HEK293 (cell line): Measurements from ENCODE around the gene FBRSL1.
A peak's percentile ranks its signal among the peaks of the same experiment; 100 is the strongest.

Experiments
- CTCF ChIA-PET: fragments of 350-600 bp; formaldehyde crosslinking; extraction: SDS; loops from one replicate; lab custom pipeline; 2021; ENCODE audit warnings: antibody characterized with exemption; lab: Yijun Ruan, JAX
- POLR2A ChIA-PET: fragments of 300-600 bp; formaldehyde crosslinking; extraction: SDS; loops from one replicate; lab custom pipeline; 2020; ENCODE audit warnings: antibody characterized with exemption, inconsistent platforms; lab: Yijun Ruan, JAX
- H3K27ac ChIP-seq: fragments of 200-500 bp; sonication (Bioruptor generic); 2 replicates; pipeline ENCODE4 v1.5.1; 2014; ENCODE audit warnings: low read depth, low read length, control low read depth, inconsistent platforms; ENCODE audit errors: extremely low read depth
- H3K36me3 ChIP-seq, 2 experiments: fragments of 200-500 bp in 1 of 2; sonication (Bioruptor generic) in 1 of 2; 1 replicate in 1 of 2; 2 replicates in 1 of 2; pipeline ENCODE4 v1.5.1; 2014 to 2017; ENCODE audit warnings: inconsistent platforms in 2 of 2, low read length in 2 of 2; ENCODE audit not compliant: control insufficient read depth in 2 of 2, insufficient read depth in 1 of 2
- H3K4me1 ChIP-seq: fragments of 200-500 bp; sonication (Bioruptor generic); 2 replicates; pipeline ENCODE4 v1.5.1; 2014; ENCODE audit warnings: mild to moderate bottlenecking, low read length, inconsistent platforms; ENCODE audit not compliant: control insufficient read depth, insufficient read depth
- H3K4me3 ChIP-seq: 2 replicates; pipeline ENCODE4 v1.5.1; 2011; ENCODE audit warnings: low read depth, mild to moderate bottlenecking, control low read depth, low read length, moderate library complexity
- H3K9me3 ChIP-seq: fragments of 200-500 bp; sonication (Bioruptor generic); 2 replicates; pipeline ENCODE4 v1.5.1; 2014; ENCODE audit warnings: low read depth, low read length, inconsistent platforms; ENCODE audit not compliant: control insufficient read depth, insufficient read depth
- BCL11A ChIP-seq: fragments of 450-650 bp; formaldehyde crosslinking; IDR thresholded peaks from 2 replicates; pipeline ENCODE4 v1.5.1; 2016; ENCODE audit warnings: low read depth, missing biosample characterization, missing genetic modification characterization
- GLIS1 ChIP-seq: fragments of 450-650 bp; formaldehyde crosslinking; IDR thresholded peaks from 2 replicates; pipeline ENCODE4 v1.5.1; 2016; ENCODE audit warnings: missing biosample characterization, missing genetic modification characterization
- KLF9 ChIP-seq: fragments of 450-650 bp; formaldehyde crosslinking; IDR thresholded peaks from 2 replicates; pipeline ENCODE4 v1.5.1; 2016; ENCODE audit warnings: missing biosample characterization, missing genetic modification characterization, low read depth
- OVOL3 ChIP-seq: fragments of 450-650 bp; formaldehyde crosslinking; IDR thresholded peaks from 2 replicates; pipeline ENCODE4 v1.5.1; 2016; ENCODE audit warnings: missing biosample characterization, missing genetic modification characterization
- PBX3 ChIP-seq: sonication (generic); formaldehyde crosslinking; IDR thresholded peaks from 2 replicates; pipeline ENCODE4 v1.8.1; 2022; ENCODE audit warnings: mild to moderate bottlenecking, moderate library complexity, missing genetic modification reagents
- SP2 ChIP-seq: fragments of 450-650 bp; formaldehyde crosslinking; IDR thresholded peaks from 2 replicates; pipeline ENCODE4 v1.5.1; 2016; ENCODE audit warnings: missing biosample characterization, missing genetic modification characterization
- ZBTB1 ChIP-seq: fragments of 450-650 bp; formaldehyde crosslinking; IDR thresholded peaks from 2 replicates; pipeline ENCODE4 v1.5.1; 2016; ENCODE audit warnings: missing biosample characterization, missing genetic modification characterization
- ZBTB8A ChIP-seq: fragments of 450-650 bp; formaldehyde crosslinking; IDR thresholded peaks from 2 replicates; pipeline ENCODE4 v1.5.1; 2016; ENCODE audit warnings: missing biosample characterization, missing genetic modification characterization
- ZIC2 ChIP-seq: fragments of 450-650 bp; formaldehyde crosslinking; IDR thresholded peaks from 2 replicates; pipeline ENCODE4 v1.5.1; 2016; ENCODE audit warnings: missing biosample characterization, missing genetic modification characterization
- ZNF23 ChIP-seq: fragments of 450-650 bp; formaldehyde crosslinking; IDR thresholded peaks from 2 replicates; pipeline ENCODE4 v1.5.1; 2016; ENCODE audit warnings: missing biosample characterization, missing genetic modification characterization, borderline replicate concordance
- ZNF404 ChIP-seq: fragments of 450-650 bp; formaldehyde crosslinking; IDR thresholded peaks from 2 replicates; pipeline ENCODE4 v1.5.1; 2017; ENCODE audit warnings: missing biosample characterization, missing genetic modification characterization
- ZNF548 ChIP-seq: fragments of 450-650 bp; formaldehyde crosslinking; IDR thresholded peaks from 2 replicates; pipeline ENCODE4 v1.5.1; 2016; ENCODE audit warnings: missing biosample characterization, missing genetic modification characterization
- TF ChIP-seq, protein P1 (sequence below): fragments of 450-650 bp; formaldehyde crosslinking; IDR thresholded peaks from 2 replicates; pipeline ENCODE4 v1.5.1; 2016; ENCODE audit warnings: missing biosample characterization, missing genetic modification characterization

The FBRSL1 gene

GRCh38 chr12:132549059-132549458 lies 59.1 kb downstream of the FBRSL1 start:
- Histone ChIP-seq H3K4me3 (no peak overlapping the region), H3K9me3 (no peaks in the 10 kb centered on the region)
- CTCF ChIA-PET = interaction anchor here (1.1 kb wide), 1 partner anchor 12 kb away, joined by 3 read pairs; no protein-coding TSS in a partner anchor
- TF ChIP-seq, protein P1, sequence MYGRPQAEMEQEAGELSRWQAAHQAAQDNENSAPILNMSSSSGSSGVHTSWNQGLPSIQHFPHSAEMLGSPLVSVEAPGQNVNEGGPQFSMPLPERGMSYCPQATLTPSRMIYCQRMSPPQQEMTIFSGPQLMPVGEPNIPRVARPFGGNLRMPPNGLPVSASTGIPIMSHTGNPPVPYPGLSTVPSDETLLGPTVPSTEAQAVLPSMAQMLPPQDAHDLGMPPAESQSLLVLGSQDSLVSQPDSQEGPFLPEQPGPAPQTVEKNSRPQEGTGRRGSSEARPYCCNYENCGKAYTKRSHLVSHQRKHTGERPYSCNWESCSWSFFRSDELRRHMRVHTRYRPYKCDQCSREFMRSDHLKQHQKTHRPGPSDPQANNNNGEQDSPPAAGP = no peak
- TF ChIP-seq, all 188 proteins: peak for 0
- Histone ChIP-seq H3K27ac (no peak overlapping the region), H3K36me3 (no peaks in the 10 kb centered on the region), H3K4me1 (no peaks in the 10 kb centered on the region)
- POLR2A ChIA-PET = no interaction called here

- no peaks in the 10 kb centered on the region for H3K36me3 ChIP-seq
- ChIA-PET CTCF (interaction anchor here (1.4 kb wide), 1 partner anchor 11 kb away, joined by 3 read pairs; no protein-coding TSS in a partner anchor), POLR2A (no interaction called here)
Measured at GRCh38 chr12:132550014-132550802, 60.3 kb downstream of the FBRSL1 start.

DNA sequence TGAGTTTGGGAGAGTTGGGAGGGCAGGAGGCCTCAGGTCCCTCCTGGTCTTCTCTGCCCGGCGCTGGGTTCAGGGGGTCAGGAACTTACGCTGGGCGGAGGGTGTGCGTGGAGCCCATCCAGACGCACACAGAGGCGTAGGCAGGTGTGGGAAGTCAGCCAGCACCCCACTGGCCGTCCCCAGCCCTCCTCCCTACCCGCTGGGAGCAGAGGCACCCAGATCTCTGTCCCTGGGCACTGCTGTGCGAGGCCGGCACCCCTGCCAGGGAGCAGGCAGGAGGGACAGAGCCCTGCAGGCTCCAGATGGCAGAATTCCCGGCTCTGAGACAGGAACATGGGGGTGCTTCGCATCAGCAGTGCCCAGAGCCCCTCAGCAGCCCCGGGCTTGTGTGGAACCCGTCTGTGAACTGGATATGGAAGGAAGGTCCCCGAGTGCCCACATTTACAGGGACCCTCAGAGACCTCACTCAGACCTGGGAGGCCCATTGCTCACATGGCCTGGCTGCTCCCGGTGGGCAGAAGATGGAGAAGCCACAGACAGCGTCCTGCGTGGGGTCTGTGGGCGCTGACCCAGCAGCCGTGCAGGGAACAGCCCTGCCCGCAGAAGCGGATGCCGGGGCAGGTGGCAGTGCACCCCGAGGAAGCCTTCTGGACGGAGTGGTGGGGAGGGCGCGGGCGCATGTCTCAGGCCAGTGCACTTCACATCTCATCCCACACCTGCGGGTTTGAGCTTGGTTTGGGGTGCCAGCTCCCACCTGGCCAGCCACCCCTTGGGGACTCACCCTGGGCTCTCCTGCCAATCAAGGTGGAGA lies 61.1 kb downstream of the FBRSL1 start:
- TF ChIP-seq ZIC2 (tag by site-specific recombination) (peak; percentile 85), ZBTB1 (tag by site-specific recombination) (no peak), ZNF548 (tag by site-specific recombination) (no peak)
- Histone ChIP-seq H3K27ac (no peak overlapping the region), H3K4me3 (no peak overlapping the region), H3K36me3 (no peaks in the 10 kb centered on the region), H3K9me3 (no peaks in the 10 kb centered on the region), H3K4me1 (no peaks in the 10 kb centered on the region)
- ChIA-PET POLR2A (no interaction called here), CTCF (interaction anchor here (1.4 kb wide), 1 partner anchor 10 kb away, joined by 3 read pairs; no protein-coding TSS in a partner anchor)

More at GRCh38 chr12:132550014-132550802, 60.3 kb downstream of the FBRSL1 start:
- Histone ChIP-seq H3K9me3 (no peaks in the 10 kb centered on the region), H3K4me1 (no peaks in the 10 kb centered on the region), H3K4me3 (no peak overlapping the region), H3K27ac (no peak overlapping the region)
- no peak for TF ChIP-seq BCL11A (tag by site-specific recombination)
- peak; percentile 36; the same call in 1 of the 2 replicates for TF ChIP-seq KLF9
- TF ChIP-seq ZBTB8A (tag by site-specific recombination) = no peak
- 0 out of 2 replicates have a peak, but pooled peaks have one; percentile 20 for TF ChIP-seq SP2 (tag by site-specific recombination)
- no peak for TF ChIP-seq ZNF23
- no peak for TF ChIP-seq OVOL3 (tag by site-specific recombination)
- TF ChIP-seq PBX3 = no peak

DNA sequence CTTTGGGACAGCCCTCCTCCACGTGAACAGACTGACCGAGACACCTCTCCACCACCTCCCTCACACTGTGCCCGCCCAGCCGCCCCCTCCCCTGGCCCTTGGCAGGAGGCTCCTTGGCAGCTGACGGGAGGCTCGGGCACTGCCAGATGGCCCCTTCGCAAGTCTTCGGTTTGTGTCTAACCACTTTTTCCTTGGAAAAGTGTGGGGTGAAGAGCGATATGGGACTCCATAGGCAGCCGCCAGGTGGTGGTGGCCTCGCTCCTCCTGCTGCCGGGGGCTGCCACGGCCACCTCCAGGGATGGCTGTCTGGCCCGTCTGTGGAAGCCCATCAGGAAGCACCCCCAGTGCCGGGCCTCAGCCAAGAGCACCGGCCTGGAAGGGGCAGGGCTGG lies 61.7 kb downstream of the FBRSL1 start:
- Histone ChIP-seq H3K27ac (no peak overlapping the region), H3K9me3 (no peaks in the 10 kb centered on the region), H3K4me3 (no peak overlapping the region), H3K36me3 (no peaks in the 10 kb centered on the region), H3K4me1 (no peaks in the 10 kb centered on the region)
- CTCF ChIA-PET = interaction anchor here (1.4 kb wide), 1 partner anchor 10 kb away, joined by 3 read pairs; no protein-coding TSS in a partner anchor
- POLR2A ChIA-PET = no interaction called here
- TF ChIP-seq ZNF404 (no peak), GLIS1 (no peak)
